Activated T-helper 2 cell treated with anti-CD3 and anti-CD28 coated beads, Interferon-gamma antibody, Interleukin-2, Interleukin-4, amounts not matched to agents 10 μg/mL and 5 μg/mL and 100 μg/mL, durations not matched to agents 14 hours and 24 hours and 36 hours (primary cell): ENCODE measurements around the gene STK35. TPM values are rescaled to one million over a fixed set of nuclear protein-coding genes. Genes with fewer than 3 reads are reported as not detected.

ENCODE experiments used
- DNase-seq: peaks from one replicate; pipeline ENCODE4 v3.0.0; 2021; ENCODE audit warnings: low spot score
- H3K27ac Mint-ChIP-seq: one replicate; pipeline ENCODE4 v1.8.0; 2021; ENCODE audit warnings: mixed read lengths
- H3K27me3 Mint-ChIP-seq: one replicate; pipeline ENCODE4 v1.8.0; 2021; ENCODE audit warnings: low read depth, mixed read lengths
- H3K36me3 Mint-ChIP-seq: one replicate; pipeline ENCODE4 v1.8.0; 2021; ENCODE audit warnings: low read depth, mixed read lengths
- H3K4me1 Mint-ChIP-seq: one replicate; pipeline ENCODE4 v1.8.0; 2021; ENCODE audit warnings: low read depth, mixed read lengths
- H3K4me3 Mint-ChIP-seq: one replicate; pipeline ENCODE4 v1.8.0; 2021; ENCODE audit warnings: low read depth, mild to moderate bottlenecking, moderate library complexity, mixed read lengths
- H3K9me3 Mint-ChIP-seq: one replicate; pipeline ENCODE4 v1.8.0; 2021; ENCODE audit warnings: mixed read lengths
- intact Hi-C: fragments of 100-400 bp; cut with micrococcal nuclease; formaldehyde crosslinking; loops from one replicate; pipeline ENCODE4 v1.15.1; 2023
- total RNA-seq: library from RNA; stranded (reverse); gene quantifications from 2 replicates; pipeline ENCODE4 v1.2.3, GENCODE V29; 2022

The STK35 gene
- total RNA-seq, 1 donor from 2014 or later = 18.9 TPM

- intact Hi-C loops = no loop called here
- Mint-ChIP-seq H3K27ac (no peak overlapping the region), H3K4me1 (peaks cover 17% of the 10 kb centered on the region), H3K4me3 (no peak overlapping the region), H3K36me3 (peaks cover 16% of the 10 kb centered on the region), H3K27me3 (no peaks in the 10 kb centered on the region), H3K9me3 (no peaks in the 10 kb centered on the region)
- no peak for DNase-seq
Measured at GRCh38 chr20:2142649-2143048, 41.0 kb downstream of the STK35 start.

- Mint-ChIP-seq H3K4me1 (peaks cover 17% of the 10 kb centered on the region), H3K27me3 (no peaks in the 10 kb centered on the region), H3K27ac (no peak overlapping the region), H3K4me3 (no peak overlapping the region), H3K36me3 (peaks cover 16% of the 10 kb centered on the region), H3K9me3 (no peaks in the 10 kb centered on the region)
- no peak for DNase-seq
- intact Hi-C loops = no loop called here
Measured at GRCh38 chr20:2143594-2143993, 42.0 kb downstream of the STK35 start.

- no peak overlapping the region for H3K4me3 Mint-ChIP-seq
- peaks cover 16% of the 10 kb centered on the region for H3K36me3 Mint-ChIP-seq
- peaks cover 17% of the 10 kb centered on the region for H3K4me1 Mint-ChIP-seq
- intact Hi-C loops = no loop called here
- no peaks in the 10 kb centered on the region for H3K9me3 Mint-ChIP-seq
- DNase-seq = no peak
- H3K27ac Mint-ChIP-seq = no peak overlapping the region
- H3K27me3 Mint-ChIP-seq = no peaks in the 10 kb centered on the region
Measured at GRCh38 chr20:2144850-2145249, 43.2 kb downstream of the STK35 start.

- Mint-ChIP-seq H3K4me1 (peaks cover 17% of the 10 kb centered on the region), H3K27me3 (no peaks in the 10 kb centered on the region), H3K36me3 (peaks cover 16% of the 10 kb centered on the region), H3K4me3 (no peak overlapping the region), H3K9me3 (no peaks in the 10 kb centered on the region), H3K27ac (no peak overlapping the region)
- no peak for DNase-seq
- intact Hi-C loops = no loop called here
Measured at GRCh38 chr20:2145376-2145775, 43.7 kb downstream of the STK35 start.

GRCh38 chr20:2146080-2146867, 44.6 kb downstream of the STK35 start:
- Mint-ChIP-seq H3K27me3 (no peaks in the 10 kb centered on the region), H3K27ac (no peak overlapping the region), H3K4me3 (no peak overlapping the region), H3K4me1 (peaks cover 11% of the 10 kb centered on the region), H3K36me3 (peaks cover 11% of the 10 kb centered on the region), H3K9me3 (no peaks in the 10 kb centered on the region)
- no peak for DNase-seq
- intact Hi-C loops = no loop called here

GRCh38 chr20:2149507-2149906, 47.9 kb downstream of the STK35 start:
- Mint-ChIP-seq H3K4me3 (no peak overlapping the region), H3K36me3 (peaks cover 6% of the 10 kb centered on the region), H3K27ac (no peak overlapping the region), H3K27me3 (no peaks in the 10 kb centered on the region), H3K9me3 (no peaks in the 10 kb centered on the region), H3K4me1 (no peaks in the 10 kb centered on the region)
- intact Hi-C loops = no loop called here
- DNase-seq = no peak

- peaks cover 6% of the 10 kb centered on the region for H3K36me3 Mint-ChIP-seq
- no peak overlapping the region for H3K4me3 Mint-ChIP-seq
- H3K27ac Mint-ChIP-seq = no peak overlapping the region
- H3K9me3 Mint-ChIP-seq = no peaks in the 10 kb centered on the region
- no peaks in the 10 kb centered on the region for H3K27me3 Mint-ChIP-seq
- intact Hi-C loops = no loop called here
- H3K4me1 Mint-ChIP-seq = no peaks in the 10 kb centered on the region
- no peak for DNase-seq
Measured at GRCh38 chr20:2150660-2151059, 49.0 kb downstream of the STK35 start.

- Mint-ChIP-seq H3K36me3 (no peaks in the 10 kb centered on the region), H3K4me3 (no peak overlapping the region), H3K4me1 (no peaks in the 10 kb centered on the region), H3K27me3 (no peaks in the 10 kb centered on the region), H3K9me3 (no peaks in the 10 kb centered on the region), H3K27ac (no peak overlapping the region)
- no peak for DNase-seq
- intact Hi-C loops = no loop called here
Measured at GRCh38 chr20:2151858-2152281, 50.2 kb downstream of the STK35 start.

- intact Hi-C loops = no loop called here
- H3K27ac Mint-ChIP-seq = no peak overlapping the region
- no peak for DNase-seq
- no peaks in the 10 kb centered on the region for H3K4me1 Mint-ChIP-seq
- no peak overlapping the region for H3K4me3 Mint-ChIP-seq
- H3K27me3 Mint-ChIP-seq = no peaks in the 10 kb centered on the region
- H3K36me3 Mint-ChIP-seq = no peaks in the 10 kb centered on the region
- H3K9me3 Mint-ChIP-seq = no peaks in the 10 kb centered on the region
Measured at GRCh38 chr20:2152317-2152716, 50.7 kb downstream of the STK35 start.

GRCh38 chr20:2153326-2153725, 51.7 kb downstream of the STK35 start:
- Mint-ChIP-seq H3K4me1 (no peaks in the 10 kb centered on the region), H3K36me3 (no peaks in the 10 kb centered on the region), H3K27ac (no peak overlapping the region), H3K9me3 (no peaks in the 10 kb centered on the region), H3K27me3 (no peaks in the 10 kb centered on the region), H3K4me3 (no peak overlapping the region)
- DNase-seq = no peak
- intact Hi-C loops = no loop called here

- Mint-ChIP-seq H3K4me3 (no peak overlapping the region), H3K4me1 (no peaks in the 10 kb centered on the region)
Measured at GRCh38 chr20:2156224-2156623, 54.6 kb downstream of the STK35 start.

GRCh38 chr20:2156666-2157624, 55.3 kb downstream of the STK35 start:
- Mint-ChIP-seq H3K4me3 (no peak overlapping the region), H3K36me3 (no peaks in the 10 kb centered on the region), H3K27me3 (peaks cover 2% of the 10 kb centered on the region), H3K4me1 (no peaks in the 10 kb centered on the region), H3K9me3 (no peaks in the 10 kb centered on the region), H3K27ac (no peak overlapping the region)
- intact Hi-C loops = no loop called here
- DNase-seq = no peak

More at GRCh38 chr20:2156224-2156623, 54.6 kb downstream of the STK35 start:
- no peaks in the 10 kb centered on the region for H3K36me3 Mint-ChIP-seq
- H3K27me3 Mint-ChIP-seq = peaks cover 2% of the 10 kb centered on the region
- no peak for DNase-seq
- H3K9me3 Mint-ChIP-seq = no peaks in the 10 kb centered on the region
- intact Hi-C loops = no loop called here
- no peak overlapping the region for H3K27ac Mint-ChIP-seq
